GM12878 (cell line): ENCODE data around the gene PAX2. TPM values are rescaled to one million over a fixed set of nuclear protein-coding genes. Genes with fewer than 3 reads are reported as not detected.

Experiments used
- BMI1 ChIP-seq: fragments of 450-650 bp; IDR thresholded peaks from 2 replicates; pipeline ENCODE4 v1.6.1; 2016; ENCODE audit warnings: mild to moderate bottlenecking, moderate library complexity, borderline replicate concordance
- CBFB ChIP-seq: IDR thresholded peaks from 2 replicates; pipeline ENCODE4 v1.6.1; 2016; ENCODE audit warnings: antibody characterized with exemption, low read depth
- SKIL ChIP-seq: fragments of 450-650 bp; IDR thresholded peaks from 2 replicates; pipeline ENCODE4 v1.6.1; 2017; ENCODE audit warnings: mild to moderate bottlenecking, low read depth, inconsistent platforms; ENCODE audit not compliant: poor library complexity, severe bottlenecking
- ZNF687 ChIP-seq: fragments of 450-650 bp; IDR thresholded peaks from 2 replicates; pipeline ENCODE4 v1.6.1; 2017; ENCODE audit warnings: mild to moderate bottlenecking, moderate library complexity
- polyA plus RNA-seq, 11 experiments: library from polyadenylated mRNA; depleted of rRNA in 4 of 11; unstranded in 6 of 11; stranded (reverse) in 5 of 11; fragments of >200 nt; fragmentation: Nextera tagmentation in 4 of 11; fragmentation: Illumina TruSeq in 1 of 11; extraction: Ambion mirVana in 4 of 11; extraction: Trizol in 1 of 11; gene quantifications; 1 replicate in 1 of 11; 2 replicates in 10 of 11; pipeline versions ENCODE4 v1.2.1 to v1.2.3, GENCODE V29; 2011 to 2016; ENCODE audit warnings: inconsistent platforms in 2 of 11, missing spikeins in 2 of 11, low read depth in 1 of 11
- total RNA-seq, 4 experiments: library from RNA; depleted of rRNA in 3 of 4; stranded (reverse); fragments of >200 nt in 3 of 4; fragmentation: Illumina TruSeq in 1 of 4; extraction: Trizol in 1 of 4; gene quantifications; 2 replicates each; pipeline versions ENCODE4 v1.2.1 to v1.2.3, GENCODE V29; 2013 to 2021

Gene PAX2
- total and polyA plus RNA-seq, 10 of the 15 experiments (the other 5 are each of a cell fraction or from before 2014, with no cell fraction given) = not detected

GRCh38 chr10:100729862-100730724 lies 15.3 kb upstream of the PAX2 start (continued):
- TF ChIP-seq CBFB (no peak), ZNF687 (no peak), SKIL (no peak), BMI1 (peak; percentile 79)
